Retinal pigment epithelial cell (primary cell): Measurements from ENCODE around the gene CCR5AS.

Experiments used
- DNase-seq: peaks from one replicate; pipeline ENCODE4 v3.0.0-alpha.2; 2010; ENCODE audit warnings: low read depth
- H3K4me3 ChIP-seq: 2 replicates; pipeline ENCODE4 v1.5.1; 2011; ENCODE audit warnings: mild to moderate bottlenecking, low read length, control low read depth, moderate library complexity
- TF ChIP-seq, protein P1 (sequence below): conservative IDR thresholded peaks from 2 replicates; pipeline ENCODE4 v1.5.1; 2011; ENCODE audit warnings: low read depth, low read length, control low read depth, inconsistent platforms

The CCR5AS gene

DNA sequence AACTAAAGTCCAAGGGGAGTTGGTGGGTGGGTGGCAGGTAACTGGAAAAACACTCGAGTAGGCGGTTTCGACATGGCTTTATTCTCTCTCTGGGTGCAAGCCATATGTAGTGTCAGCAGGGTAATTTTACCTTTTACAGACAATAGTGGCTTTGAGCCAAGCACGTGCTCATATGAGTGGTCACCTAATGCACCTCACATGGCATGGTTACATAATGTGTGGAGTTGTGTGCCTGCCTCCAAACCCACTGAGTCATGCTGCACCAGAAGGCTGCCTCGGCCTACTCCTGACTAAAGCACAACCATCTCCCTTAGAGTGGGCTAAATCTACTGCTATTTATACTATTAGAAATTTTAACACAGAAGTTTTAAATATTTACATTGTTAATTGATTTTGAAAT lies 16.7 kb upstream of the CCR5AS start:
- TF ChIP-seq, protein P1, sequence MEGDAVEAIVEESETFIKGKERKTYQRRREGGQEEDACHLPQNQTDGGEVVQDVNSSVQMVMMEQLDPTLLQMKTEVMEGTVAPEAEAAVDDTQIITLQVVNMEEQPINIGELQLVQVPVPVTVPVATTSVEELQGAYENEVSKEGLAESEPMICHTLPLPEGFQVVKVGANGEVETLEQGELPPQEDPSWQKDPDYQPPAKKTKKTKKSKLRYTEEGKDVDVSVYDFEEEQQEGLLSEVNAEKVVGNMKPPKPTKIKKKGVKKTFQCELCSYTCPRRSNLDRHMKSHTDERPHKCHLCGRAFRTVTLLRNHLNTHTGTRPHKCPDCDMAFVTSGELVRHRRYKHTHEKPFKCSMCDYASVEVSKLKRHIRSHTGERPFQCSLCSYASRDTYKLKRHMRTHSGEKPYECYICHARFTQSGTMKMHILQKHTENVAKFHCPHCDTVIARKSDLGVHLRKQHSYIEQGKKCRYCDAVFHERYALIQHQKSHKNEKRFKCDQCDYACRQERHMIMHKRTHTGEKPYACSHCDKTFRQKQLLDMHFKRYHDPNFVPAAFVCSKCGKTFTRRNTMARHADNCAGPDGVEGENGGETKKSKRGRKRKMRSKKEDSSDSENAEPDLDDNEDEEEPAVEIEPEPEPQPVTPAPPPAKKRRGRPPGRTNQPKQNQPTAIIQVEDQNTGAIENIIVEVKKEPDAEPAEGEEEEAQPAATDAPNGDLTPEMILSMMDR = no peak
- peak; percentile 89 for DNase-seq
- H3K4me3 ChIP-seq = no peak overlapping the region

DNA sequence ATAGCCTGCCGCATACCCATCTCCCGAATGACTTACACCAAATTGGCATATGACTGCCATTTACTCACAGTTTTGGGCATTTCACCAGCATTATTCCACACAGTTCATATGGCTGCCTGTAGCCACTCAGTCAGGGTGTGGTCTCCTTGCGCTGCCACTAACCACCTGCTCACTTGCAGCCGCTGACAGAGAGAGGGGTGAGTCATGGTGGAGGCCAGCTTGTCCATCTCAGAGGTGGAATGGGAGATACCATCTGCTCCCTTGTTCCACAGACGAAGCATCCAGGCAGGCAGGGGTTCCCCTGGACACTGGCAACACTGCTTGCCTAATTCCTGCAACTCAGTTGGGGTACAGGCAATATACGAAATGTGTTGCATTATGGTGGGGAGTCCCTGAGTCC lies 15.8 kb upstream of the CCR5AS start:
- TF ChIP-seq, protein P1 = no peak
- no peak overlapping the region for H3K4me3 ChIP-seq
- DNase-seq = no peak

DNA sequence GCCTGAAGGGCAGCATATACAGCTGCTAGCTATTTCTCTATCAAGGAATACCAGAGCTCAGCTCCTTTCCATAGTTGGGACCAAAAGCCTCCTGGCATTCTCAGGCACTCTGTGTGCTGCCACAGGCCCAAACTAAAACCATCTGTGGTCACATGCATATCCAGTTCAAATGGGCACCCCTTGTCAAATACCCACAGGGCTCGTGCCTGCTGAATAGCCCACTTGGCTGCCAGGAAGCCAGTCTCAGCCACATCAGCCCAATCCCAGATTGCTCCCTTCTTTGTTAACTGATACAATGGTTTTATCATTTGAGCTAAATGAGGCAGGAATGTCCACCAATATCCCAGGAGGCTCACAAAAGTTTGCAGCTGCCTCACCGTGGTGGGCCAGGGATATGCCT lies 14.1 kb upstream of the CCR5AS start:
- no peak for DNase-seq
- H3K4me3 ChIP-seq = no peak overlapping the region
- TF ChIP-seq, protein P1 = no peak

GRCh38 chr3:46419816-46420215 lies 12.9 kb upstream of the CCR5AS start:
- TF ChIP-seq, protein P1 = no peak
- H3K4me3 ChIP-seq = no peak overlapping the region
- DNase-seq = no peak

DNA sequence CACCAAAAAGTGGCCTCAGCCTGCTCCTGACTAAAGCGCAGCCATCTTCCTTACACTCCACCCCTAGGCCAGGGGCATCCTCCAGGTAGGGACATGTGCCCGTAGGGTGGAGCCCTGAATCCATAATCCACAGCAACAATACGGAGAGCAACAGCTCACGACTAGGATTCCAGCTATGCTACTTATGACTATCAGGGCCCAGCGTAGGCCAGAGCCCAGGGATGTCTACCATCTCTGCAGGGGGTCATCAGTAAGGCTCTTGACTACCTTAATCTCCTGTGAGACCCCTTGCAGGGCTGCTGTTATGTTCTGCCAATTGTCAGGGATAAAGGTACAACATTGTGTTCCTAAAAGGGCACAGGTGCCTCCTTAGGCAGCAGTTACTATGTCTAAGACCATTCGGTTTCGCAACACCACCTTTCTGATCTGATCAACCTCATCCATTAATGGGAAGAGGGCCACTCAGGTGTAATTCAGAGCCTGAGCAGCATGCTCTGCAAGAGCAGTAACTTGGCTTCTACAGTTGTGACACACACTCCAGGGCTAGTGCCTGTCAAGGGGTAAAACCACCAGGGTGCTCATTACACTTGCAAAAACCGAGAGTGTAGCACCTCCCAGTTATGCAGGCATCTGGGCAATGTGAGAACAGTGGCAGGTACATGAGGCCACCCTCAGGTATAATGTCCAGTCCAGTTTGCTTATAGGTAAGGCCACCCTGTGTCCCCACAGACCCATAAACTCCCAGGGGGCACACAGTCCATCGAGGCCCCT lies 11.2 kb upstream of the CCR5AS start:
- H3K4me3 ChIP-seq = no peak overlapping the region
- DNase-seq = no peak
- TF ChIP-seq, protein P1 = no peak

- DNase-seq = no peak
- TF ChIP-seq, protein P1 = no peak
- no peak overlapping the region for H3K4me3 ChIP-seq
Measured at GRCh38 chr3:46416811-46417510, 10.1 kb upstream of the CCR5AS start.
